Astrocyte of the cerebellum (primary cell): ENCODE results near the gene SAMD1.

ENCODE experiments used
- DNase-seq: peaks from one replicate; pipeline ENCODE4 v3.0.0-alpha.2; 2011; ENCODE audit warnings: low read depth
- H3K4me3 ChIP-seq: 2 replicates; pipeline ENCODE4 v1.5.1; 2011; ENCODE audit warnings: mild to moderate bottlenecking, low read depth, low read length, moderate library complexity
- in situ Hi-C: cut with HindIII; loops from 2 replicates; pipeline ENCODE4 v1.10.0; 2017; ENCODE audit warnings: low sequenced_read_pairs
- TF ChIP-seq, protein P1 (sequence below): IDR thresholded peaks from 2 replicates; pipeline ENCODE4 v1.5.1; 2012; ENCODE audit warnings: low read length, low read depth, moderate library complexity, mild to moderate bottlenecking; ENCODE audit errors: missing control alignments

SAMD1 gene

DNA sequence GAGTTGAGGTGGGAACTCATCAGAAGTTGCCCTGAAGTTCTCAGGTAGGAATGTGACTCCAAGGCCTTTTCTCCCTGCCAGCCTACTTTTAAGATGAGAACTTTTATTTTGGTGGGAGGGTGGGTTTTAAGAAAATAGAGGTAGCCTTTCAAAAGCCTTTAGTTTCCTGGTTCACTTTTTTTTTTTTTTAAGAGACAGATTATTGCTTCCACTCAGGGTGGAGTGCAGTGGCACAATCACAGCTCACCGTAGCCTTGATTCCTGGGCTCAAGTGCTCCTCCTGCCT is 7.9 kb downstream of the SAMD1 start:
- no peak overlapping the region for H3K4me3 ChIP-seq
- TF ChIP-seq, protein P1, sequence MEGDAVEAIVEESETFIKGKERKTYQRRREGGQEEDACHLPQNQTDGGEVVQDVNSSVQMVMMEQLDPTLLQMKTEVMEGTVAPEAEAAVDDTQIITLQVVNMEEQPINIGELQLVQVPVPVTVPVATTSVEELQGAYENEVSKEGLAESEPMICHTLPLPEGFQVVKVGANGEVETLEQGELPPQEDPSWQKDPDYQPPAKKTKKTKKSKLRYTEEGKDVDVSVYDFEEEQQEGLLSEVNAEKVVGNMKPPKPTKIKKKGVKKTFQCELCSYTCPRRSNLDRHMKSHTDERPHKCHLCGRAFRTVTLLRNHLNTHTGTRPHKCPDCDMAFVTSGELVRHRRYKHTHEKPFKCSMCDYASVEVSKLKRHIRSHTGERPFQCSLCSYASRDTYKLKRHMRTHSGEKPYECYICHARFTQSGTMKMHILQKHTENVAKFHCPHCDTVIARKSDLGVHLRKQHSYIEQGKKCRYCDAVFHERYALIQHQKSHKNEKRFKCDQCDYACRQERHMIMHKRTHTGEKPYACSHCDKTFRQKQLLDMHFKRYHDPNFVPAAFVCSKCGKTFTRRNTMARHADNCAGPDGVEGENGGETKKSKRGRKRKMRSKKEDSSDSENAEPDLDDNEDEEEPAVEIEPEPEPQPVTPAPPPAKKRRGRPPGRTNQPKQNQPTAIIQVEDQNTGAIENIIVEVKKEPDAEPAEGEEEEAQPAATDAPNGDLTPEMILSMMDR: no peak
- in situ Hi-C loops: no loop called here
- no peak for DNase-seq

DNA sequence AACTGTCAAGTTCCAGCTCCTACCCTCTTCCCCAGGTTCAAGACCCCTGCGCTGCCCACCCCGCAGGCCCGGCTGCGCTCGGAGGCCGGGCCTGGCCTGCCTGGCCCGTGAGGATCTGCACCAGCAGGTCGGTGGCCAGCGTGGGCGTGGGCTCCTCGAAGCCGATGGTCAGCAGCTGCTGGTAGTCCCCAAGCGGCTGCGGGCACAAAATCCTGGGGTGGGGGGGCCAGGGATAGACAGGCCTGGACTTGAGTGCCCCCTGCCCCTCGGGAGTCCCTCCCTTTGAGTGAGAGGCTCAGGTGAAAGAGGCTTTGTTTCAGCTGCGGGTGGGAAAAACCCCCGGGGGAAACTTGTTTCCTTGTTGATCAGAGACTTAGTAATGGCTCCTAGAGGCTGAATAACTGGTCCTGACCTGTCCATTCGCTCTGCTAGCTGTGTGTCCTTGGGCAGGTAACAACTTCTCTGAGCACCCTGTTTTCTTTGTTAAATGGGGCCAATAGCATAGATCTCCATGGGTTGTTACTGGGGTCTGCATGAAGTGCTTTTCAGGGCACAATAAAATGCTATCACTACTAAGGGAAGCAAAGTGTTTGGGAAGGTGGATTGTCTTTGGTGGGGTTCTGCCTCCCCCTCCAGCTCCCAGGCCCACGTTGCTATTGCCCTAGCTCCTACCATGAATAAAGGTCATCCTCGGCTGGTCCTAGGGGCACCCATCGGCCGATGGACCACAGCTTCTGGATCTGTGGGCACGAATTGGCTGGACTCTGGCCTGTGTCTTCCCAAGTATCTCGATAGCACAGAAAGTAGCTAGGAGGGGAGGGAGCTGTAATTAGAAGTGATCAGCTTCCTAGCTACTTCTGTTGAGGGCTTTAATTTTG is 8.5 kb downstream of the SAMD1 start:
- in situ Hi-C loops: no loop called here
- TF ChIP-seq, protein P1: no peak
- no peak for DNase-seq
- H3K4me3 ChIP-seq: peak overlapping the region; percentile 66

DNA sequence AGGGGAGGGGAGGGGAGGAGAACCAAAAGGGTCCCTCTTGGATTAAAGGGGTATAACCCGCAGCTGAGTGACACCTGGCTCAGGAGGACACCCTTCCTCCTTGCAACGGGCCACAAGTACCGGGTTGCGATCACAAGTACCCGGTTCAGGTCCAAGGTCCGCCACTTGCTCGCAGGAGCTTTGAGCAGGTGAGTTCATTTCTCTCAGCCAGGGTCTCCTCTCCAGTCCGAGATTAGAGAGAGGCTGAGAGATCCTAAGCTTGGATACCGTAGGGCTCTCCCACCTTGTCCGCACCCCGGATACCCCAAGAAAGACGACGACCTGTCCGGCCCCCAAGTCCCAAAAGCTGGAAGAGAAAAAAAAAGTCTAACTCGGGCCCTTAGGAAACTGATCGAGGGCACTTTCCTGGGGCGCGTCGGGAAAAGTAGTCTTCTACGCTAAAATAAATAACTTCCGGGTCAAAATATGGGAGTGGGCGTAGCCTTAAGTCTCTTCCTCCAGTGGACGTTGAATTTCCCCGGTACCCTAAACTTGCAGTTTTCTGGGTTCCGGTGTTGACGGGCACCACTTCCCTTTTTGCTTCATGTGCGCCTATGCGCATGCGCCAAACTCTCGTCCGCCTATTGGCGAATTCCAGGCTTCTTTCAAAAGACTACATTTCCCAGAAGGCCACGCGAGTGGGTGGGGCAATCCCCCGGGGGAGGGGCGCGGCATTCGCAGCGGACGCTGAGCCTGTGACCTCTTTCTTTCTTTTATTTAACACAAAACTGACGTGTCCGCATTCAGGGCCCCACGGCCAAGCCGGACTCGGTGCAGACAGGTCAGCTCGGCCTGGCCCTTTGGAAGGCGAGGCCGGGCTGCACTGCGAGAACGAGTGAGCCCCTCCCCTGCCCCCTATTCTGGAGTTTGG is 9.4 kb downstream of the SAMD1 start:
- in situ Hi-C loops: no loop called here
- peak; percentile 99 for DNase-seq
- H3K4me3 ChIP-seq: peak overlapping the region; percentile 66
- TF ChIP-seq, protein P1: no peak

DNA sequence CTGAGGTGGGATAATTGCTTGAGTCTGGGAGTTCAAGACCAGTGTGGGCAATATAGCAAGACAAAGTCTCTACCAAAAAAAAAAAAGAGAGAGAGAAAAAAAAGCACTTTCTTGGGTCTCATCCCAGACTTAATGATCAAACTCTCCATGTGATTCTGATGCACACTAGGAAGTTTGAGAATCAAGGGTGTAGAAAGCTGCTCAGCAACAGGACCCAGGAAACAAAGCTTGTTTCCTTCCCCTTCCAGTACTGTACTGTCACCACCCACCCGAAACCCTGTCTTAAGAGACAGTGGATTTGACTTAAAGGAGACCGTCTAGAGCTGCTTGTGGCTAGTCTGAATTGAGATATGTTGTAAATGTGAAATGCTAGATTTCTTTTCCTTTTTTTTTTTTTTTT is 12.1 kb downstream of the SAMD1 start:
- H3K4me3 ChIP-seq: no peak overlapping the region
- no peak for DNase-seq
- TF ChIP-seq, protein P1: no peak
- in situ Hi-C loops: loop anchor here (5.0 kb wide), 2 partner anchors 59 to 191 kb away; partner anchors contain the start of gene ASF1B

DNA sequence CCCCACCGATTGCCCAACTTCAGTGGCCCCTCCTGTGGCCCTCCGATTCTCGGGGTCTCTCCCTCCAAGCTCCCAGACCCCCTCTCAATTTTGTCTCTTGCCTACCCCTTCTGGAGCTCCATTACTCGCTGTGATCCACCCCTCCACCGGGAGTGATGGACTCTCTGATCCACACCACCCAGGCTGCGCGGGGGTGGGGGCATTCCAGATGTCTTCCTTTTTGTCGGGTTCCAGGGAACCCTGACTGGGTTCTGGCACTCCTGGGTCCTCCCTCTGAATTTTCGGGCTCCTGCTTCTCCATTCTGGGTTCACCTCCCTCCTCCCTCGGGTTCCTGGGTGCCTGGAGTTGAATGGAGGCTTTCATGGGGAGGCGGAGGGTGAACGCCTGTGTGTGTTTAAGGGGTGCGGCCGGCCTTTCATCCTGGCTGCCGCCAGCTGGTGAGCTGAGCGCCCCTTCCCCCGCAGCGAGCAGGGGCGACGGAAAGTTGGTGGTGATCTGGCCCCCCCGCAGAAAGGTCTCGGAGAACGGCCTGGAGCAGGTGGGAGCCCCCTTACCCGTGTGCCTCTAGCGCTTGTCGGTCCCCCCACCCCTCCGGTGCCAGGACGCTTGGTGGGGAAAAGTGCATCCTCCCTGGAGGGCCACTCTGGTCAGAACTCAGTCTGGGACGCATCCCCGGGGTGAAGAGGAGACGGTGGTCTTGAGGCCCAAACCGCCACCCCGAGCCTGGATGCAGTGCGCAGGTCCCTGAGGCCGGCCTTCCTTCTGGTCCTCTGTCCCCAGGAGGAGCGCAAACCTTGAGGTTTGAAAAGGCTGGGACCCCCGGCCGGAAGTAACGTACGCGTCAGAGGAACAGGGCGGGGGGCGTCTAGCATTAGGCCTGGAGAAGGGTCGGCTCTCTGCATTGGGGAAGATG is 16.4 kb downstream of the SAMD1 start:
- H3K4me3 ChIP-seq: peak overlapping the region; percentile 55
- TF ChIP-seq, protein P1: no peak
- in situ Hi-C loops: no loop called here
- DNase-seq: no peak
